HepG2 (cell line): Measurements from ENCODE around the gene OR2F2. TPM values are rescaled to one million over a fixed set of nuclear protein-coding genes. Genes with fewer than 3 reads are reported as not detected.

Source experiments
- ATAC-seq: fragments of 200-7000 bp; cut with Tn5 transposase; 3 replicates; pipeline ENCODE4 v1.9.1; 2020; ENCODE audit warnings: mild to moderate bottlenecking, moderate library complexity
- BruUV-seq: library from RNA; stranded (reverse); fragments of 400-500 nt; replicated peaks from 2 replicates; lab custom pipeline; 2021; lab: Mats Ljungman, UMichigan
- CTCF ChIA-PET: fragments of 300-600 bp; formaldehyde crosslinking; extraction: SDS; loops from one replicate; lab custom pipeline; 2021; ENCODE audit warnings: low total read pairs, inconsistent platforms, low intra/inter-chr PET ratio; lab: Yijun Ruan, JAX
- POLR2A ChIA-PET: fragments of 350-600 bp; sonication (Branson Sonifier 250); formaldehyde crosslinking; loops from one replicate; lab custom pipeline; 2020; ENCODE audit warnings: antibody characterized with exemption, inconsistent platforms; lab: Yijun Ruan, JAX
- DNase-seq: peaks from one replicate; pipeline ENCODE4 v3.0.0-alpha.2; 2015; ENCODE audit warnings: low spot score
- FAIRE-seq: peaks from 3 replicates; lab custom pipeline; 2011; peaks lifted over from hg19 to GRCh38; lab: Jason Lieb, UNC
- H2AFZ ChIP-seq: one replicate; pipeline ENCODE4 v1.6.1; 2011; ENCODE audit warnings: low read length, inconsistent platforms
- H3K27ac ChIP-seq: fragments of 300-600 bp; 3 replicates; pipeline ENCODE4 v1.8.0; 2011; ENCODE audit warnings: mixed run types, mild to moderate bottlenecking, mixed read lengths, low read length, inconsistent platforms; ENCODE audit not compliant: insufficient read depth; ENCODE audit errors: extremely low read length
- H3K27me3 ChIP-seq, 2 experiments: fragments of 200-600 bp in 1 of 2; 2 replicates in 1 of 2; 3 replicates in 1 of 2; pipeline versions ENCODE4 v1.6.0 to v1.8.0; 2011; ENCODE audit warnings: low read length in 2 of 2, mild to moderate bottlenecking in 2 of 2, moderate library complexity in 2 of 2, inconsistent platforms in 1 of 2; ENCODE audit not compliant: insufficient read depth in 2 of 2, control insufficient read depth in 1 of 2
- H3K36me3 ChIP-seq, 2 experiments: fragments of 200-600 bp in 1 of 2; replicated peaks in 1 of 2; 2 replicates in 1 of 2; 3 replicates in 1 of 2; pipeline versions ENCODE4 v1.5.1 to v1.8.0; 2011; ENCODE audit warnings: low read length in 2 of 2, inconsistent platforms in 1 of 2; ENCODE audit not compliant: insufficient read depth in 2 of 2, control insufficient read depth in 1 of 2
- H3K4me1 ChIP-seq: 2 replicates; pipeline ENCODE4 v1.5.1; 2012; ENCODE audit warnings: low read length, inconsistent platforms; ENCODE audit not compliant: insufficient read depth
- H3K4me2 ChIP-seq: 2 replicates; pipeline ENCODE4 v1.6.0; 2011; ENCODE audit warnings: low read depth, low read length, inconsistent platforms
- H3K4me3 ChIP-seq, 3 experiments: fragments of 200-600 bp in 1 of 3; sonication (generic), shearing (Covaris generic) in 1 of 3; replicated peaks in 1 of 3; 2 replicates each; pipeline ENCODE4 v1.5.1; 2011 to 2016; ENCODE audit warnings: low read length in 3 of 3, inconsistent platforms in 2 of 3, low read depth in 2 of 3, mild to moderate bottlenecking in 2 of 3, control low read depth in 1 of 3, mixed read lengths in 1 of 3; ENCODE audit not compliant: insufficient read depth in 1 of 3
- H3K79me2 ChIP-seq: one replicate; pipeline ENCODE4 v1.6.1; 2011; ENCODE audit warnings: low read length, inconsistent platforms; ENCODE audit not compliant: insufficient read depth
- H3K9ac ChIP-seq: 2 replicates; pipeline ENCODE4 v1.6.0; 2011; ENCODE audit warnings: mild to moderate bottlenecking, low read depth, low read length, inconsistent platforms; ENCODE audit not compliant: insufficient read depth
- H3K9me3 ChIP-seq: 2 replicates; pipeline ENCODE4 v1.5.1; 2012; ENCODE audit warnings: mild to moderate bottlenecking, low read length
- H4K20me1 ChIP-seq: 2 replicates; pipeline ENCODE4 v1.6.0; 2011; ENCODE audit warnings: inconsistent platforms, mild to moderate bottlenecking, low read length, moderate library complexity; ENCODE audit not compliant: insufficient read depth
- BCL3 ChIP-seq: sonication (generic); formaldehyde crosslinking; IDR thresholded peaks from 2 replicates; pipeline ENCODE4 v1.5.1; 2020; ENCODE audit warnings: mild to moderate bottlenecking, missing genetic modification reagents, moderate library complexity
- CENPT ChIP-seq: sonication (generic); formaldehyde crosslinking; IDR thresholded peaks from 2 replicates; pipeline ENCODE4 v1.8.0; 2022; ENCODE audit warnings: low read depth, mild to moderate bottlenecking, moderate library complexity, missing genetic modification reagents
- ELF3 ChIP-seq: IDR thresholded peaks from 2 replicates; pipeline ENCODE4 v1.6.1; 2016; ENCODE audit warnings: missing genetic modification reagents, missing compliant biosample characterization
- GLI4 ChIP-seq: sonication (generic); formaldehyde crosslinking; IDR thresholded peaks from 2 replicates; pipeline ENCODE4 v1.5.1; 2020; ENCODE audit warnings: missing genetic modification reagents, mild to moderate bottlenecking, moderate library complexity, borderline replicate concordance
- HCFC1 ChIP-seq: fragments of 150-350 bp; IDR thresholded peaks from 2 replicates; pipeline ENCODE4 v1.6.1; 2014; ENCODE audit warnings: low read depth, low read length
- HDAC6 ChIP-seq: fragments of 200-600 bp; sonication (generic); IDR thresholded peaks from 2 replicates; pipeline ENCODE4 v1.7.0; 2017; ENCODE audit warnings: mild to moderate bottlenecking, antibody characterized with exemption, low read length, low read depth
- HNF4G ChIP-seq, 2 experiments: sonication (generic) in 1 of 2; formaldehyde crosslinking in 1 of 2; IDR thresholded peaks; 2 replicates each; pipeline versions ENCODE4 v1.4.0 to v1.6.1; 2011 to 2020; ENCODE audit warnings: borderline replicate concordance in 2 of 2, low read depth in 2 of 2, mild to moderate bottlenecking in 2 of 2, low read length in 1 of 2, missing genetic modification reagents in 1 of 2, moderate library complexity in 1 of 2
- HNRNPUL1 ChIP-seq: fragments of 200-400 bp; formaldehyde crosslinking; IDR thresholded peaks from 2 replicates; pipeline ENCODE4 v1.6.1; 2017; ENCODE audit warnings: low read depth, mild to moderate bottlenecking, low read length, moderate library complexity
- HOXA9 ChIP-seq: sonication (generic); formaldehyde crosslinking; IDR thresholded peaks from 2 replicates; pipeline ENCODE4 v1.8.1; 2022; ENCODE audit warnings: missing genetic modification reagents, mild to moderate bottlenecking, moderate library complexity, borderline replicate concordance
- KDM4B ChIP-seq: sonication (generic); formaldehyde crosslinking; IDR thresholded peaks from 2 replicates; pipeline ENCODE4 v1.4.0; 2020; ENCODE audit warnings: missing genetic modification reagents
- NCOA5 ChIP-seq: sonication (generic); formaldehyde crosslinking; IDR thresholded peaks from 2 replicates; pipeline ENCODE4 v1.4.0; 2020; ENCODE audit warnings: missing genetic modification reagents
- NR2F1 ChIP-seq, 2 experiments: fragments of 450-650 bp in 1 of 2; formaldehyde crosslinking in 1 of 2; IDR thresholded peaks; 2 replicates each; pipeline versions ENCODE4 v1.5.0 to v1.6.1; 2016 to 2020; ENCODE audit warnings: mild to moderate bottlenecking in 1 of 2, missing compliant biosample characterization in 1 of 2, missing genetic modification reagents in 1 of 2, moderate library complexity in 1 of 2
- NR3C1 ChIP-seq: sonication (generic); formaldehyde crosslinking; IDR thresholded peaks from 2 replicates; pipeline ENCODE4 v1.4.0; 2020; ENCODE audit warnings: missing genetic modification reagents
- POLR2AphosphoS5 ChIP-seq: IDR thresholded peaks from 2 replicates; pipeline ENCODE4 v1.6.1; 2012; ENCODE audit warnings: low read depth, low read length
- RARA ChIP-seq: IDR thresholded peaks from 2 replicates; pipeline ENCODE4 v1.6.1; 2016; ENCODE audit warnings: missing genetic modification reagents, missing compliant biosample characterization
- RNF2 ChIP-seq: fragments of 450-650 bp; conservative IDR thresholded peaks from 2 replicates; pipeline ENCODE4 v1.6.1; 2016; ENCODE audit warnings: low read depth
- ZNF138 ChIP-seq: sonication (generic); formaldehyde crosslinking; IDR thresholded peaks from 2 replicates; pipeline ENCODE4 v1.5.0; 2020; ENCODE audit warnings: mild to moderate bottlenecking, low read depth, missing genetic modification reagents
- ZNF350 ChIP-seq: sonication (generic); formaldehyde crosslinking; IDR thresholded peaks from 2 replicates; pipeline ENCODE4 v1.4.0; 2020; ENCODE audit warnings: mild to moderate bottlenecking, low read depth, missing genetic modification reagents, borderline replicate concordance
- ZNF556 ChIP-seq: sonication (generic); formaldehyde crosslinking; IDR thresholded peaks from 2 replicates; pipeline ENCODE4 v1.4.0; 2020; ENCODE audit warnings: mild to moderate bottlenecking, missing genetic modification reagents, borderline replicate concordance
- ZNF891 ChIP-seq: sonication (generic); formaldehyde crosslinking; IDR thresholded peaks from 2 replicates; pipeline ENCODE4 v1.5.0; 2020; ENCODE audit warnings: mild to moderate bottlenecking, missing genetic modification reagents
- WGBS: methylation state at CpG from one replicate; pipeline ENCODE4 v1.1.6; 2017; ENCODE audit warnings: low lambda C conversion rate; 5-methylcytosine and 5-hydroxymethylcytosine counted together
- in situ Hi-C: cut with HindIII; loops from 2 replicates; pipeline ENCODE4 v1.10.0; 2017; ENCODE audit warnings: low pct_unique_long_range_greater_than_20kb; ENCODE audit not compliant: extremely low pct_ligation_motif_present
- intact Hi-C: fragments of 100-400 bp; cut with micrococcal nuclease; formaldehyde crosslinking; loops from one replicate; pipeline ENCODE4 v1.10.0; 2022; ENCODE audit not compliant: unreplicated experiment
- polyA plus RNA-seq, 8 experiments: library from polyadenylated mRNA; depleted of rRNA in 3 of 8; stranded (reverse) in 7 of 8; unstranded in 1 of 8; fragments of >200 nt; fragmentation: Illumina TruSeq in 4 of 8; extraction: Trizol in 4 of 8; gene quantifications; 2 replicates each; pipeline versions ENCODE4 v1.2.1 to v1.2.3, GENCODE V29; 2011 to 2016; ENCODE audit warnings: low read depth in 4 of 8, missing spikeins in 1 of 8, mixed read lengths in 1 of 8; ENCODE audit not compliant: insufficient read depth in 1 of 8
- total RNA-seq, 5 experiments: library from RNA; depleted of rRNA; stranded (reverse); fragments of >200 nt; fragmentation: Illumina TruSeq; extraction: Trizol; gene quantifications; 2 replicates each; pipeline ENCODE4 v1.2.3, GENCODE V29; 2016; ENCODE audit warnings: low read depth in 1 of 5
- TF ChIP-seq, protein P1 (sequence below): IDR thresholded peaks from 2 replicates; pipeline ENCODE4 v1.6.1; 2016; ENCODE audit warnings: low read depth
- TF ChIP-seq, protein P2 (sequence below): sonication (generic); formaldehyde crosslinking; IDR thresholded peaks from 2 replicates; pipeline ENCODE4 v1.4.0; 2020; ENCODE audit warnings: mild to moderate bottlenecking, missing genetic modification reagents

Gene OR2F2
- total and polyA plus RNA-seq, 2 of the 13 experiments (the other 11 are each of a cell fraction or from before 2014, with no cell fraction given) = 0.13 TPM; not detected in 1

DNA sequence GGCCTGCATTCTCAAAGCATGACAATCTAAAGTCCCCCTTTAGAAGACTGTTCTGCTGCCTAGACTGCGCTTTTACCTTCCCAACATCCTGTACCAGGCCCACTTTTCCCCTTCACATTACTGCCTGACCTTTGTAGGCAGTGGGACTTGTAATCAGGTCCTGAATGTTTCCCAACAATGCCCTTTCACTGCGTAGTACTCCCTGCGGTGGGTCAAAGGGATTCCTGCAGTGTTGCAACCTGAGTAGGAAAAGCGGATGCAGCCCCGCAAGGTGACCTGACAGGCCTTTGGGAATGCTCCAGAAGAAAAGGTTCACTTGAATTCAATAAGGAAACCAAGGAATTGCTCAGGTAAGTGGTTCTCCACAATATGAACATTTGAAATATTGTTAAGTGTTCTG, 28.1 kb upstream of the OR2F2 start:
- peak overlapping the region; percentile 99 for H3K27ac ChIP-seq
- BruUV-seq = no TSS peak
- no peaks in the 10 kb centered on the region for H3K9me3 ChIP-seq
- peak; percentile 83 for ATAC-seq
- H3K4me3 ChIP-seq = peak overlapping the region in 1 of 3 experiments; percentile 14; a peak in 1 of 6 replicates
- WGBS = 2% methylated on average over 5 of the region's 5 CpGs
- peak overlapping the region; percentile 53 for H3K9ac ChIP-seq
- in situ Hi-C loops = loop anchor here (25.0 kb wide), 1 partner anchor 520 kb away; the partner anchor contains the start of gene ZYX
- H3K27me3 ChIP-seq = no peaks in the 10 kb centered on the region
- H4K20me1 ChIP-seq = no peaks in the 10 kb centered on the region
- no peaks in the 10 kb centered on the region for H3K36me3 ChIP-seq
- H3K4me1 ChIP-seq = peaks cover 82% of the 10 kb centered on the region
- FAIRE-seq = peak; percentile 97
- POLR2A ChIA-PET = interaction anchor here (9.4 kb wide), 1 partner anchor 24 kb away, joined by 174 read pairs; no protein-coding TSS in a partner anchor
- H2AFZ ChIP-seq = no peak overlapping the region
- peak overlapping the region; percentile 69 for H3K4me2 ChIP-seq
- peak; percentile 97 for DNase-seq
- H3K79me2 ChIP-seq = no peaks in the 10 kb centered on the region
- intact Hi-C loops = no loop called here
- CTCF ChIA-PET = no interaction called here
- TF ChIP-seq CENPT (CRISPR knock-in tag) (no peak), GLI4 (no peak), ZNF138 (CRISPR knock-in tag) (no peak), HNRNPUL1 (no peak), HCFC1 (no peak), RARA (CRISPR knock-in tag) (peak; percentile 90), HOXA9 (CRISPR knock-in tag) (no peak), NR2F1 (CRISPR knock-in tag; IDR thresholded peaks at IDR 0.05) (peak; percentile 92 to 94), ELF3 (CRISPR knock-in tag) (peak; percentile 88), ZNF556 (CRISPR knock-in tag) (peak; percentile 85; the same call in 1 of the 2 replicates), HNF4G (IDR thresholded peaks at IDR 0.05; ENCODE audit: borderline replicate concordance, low read depth, low read length) (peak; percentile 79), HNF4G (CRISPR knock-in tag; IDR thresholded peaks at IDR 0.05; ENCODE audit: borderline replicate concordance, low read depth) (peak; percentile 75; the same call in 1 of the 2 replicates), ZNF350 (peak; percentile 61; the same call in 1 of the 2 replicates), KDM4B (CRISPR knock-in tag) (peak; percentile 83; the same call in 1 of the 2 replicates), POLR2AphosphoS5 (no peak), BCL3 (CRISPR knock-in tag) (no peak), NR3C1 (CRISPR knock-in tag) (no peak), ZNF891 (CRISPR knock-in tag) (no peak), RNF2 (no peak), HDAC6 (no peak), NCOA5 (CRISPR knock-in tag) (no peak)
- TF ChIP-seq, protein P1, sequence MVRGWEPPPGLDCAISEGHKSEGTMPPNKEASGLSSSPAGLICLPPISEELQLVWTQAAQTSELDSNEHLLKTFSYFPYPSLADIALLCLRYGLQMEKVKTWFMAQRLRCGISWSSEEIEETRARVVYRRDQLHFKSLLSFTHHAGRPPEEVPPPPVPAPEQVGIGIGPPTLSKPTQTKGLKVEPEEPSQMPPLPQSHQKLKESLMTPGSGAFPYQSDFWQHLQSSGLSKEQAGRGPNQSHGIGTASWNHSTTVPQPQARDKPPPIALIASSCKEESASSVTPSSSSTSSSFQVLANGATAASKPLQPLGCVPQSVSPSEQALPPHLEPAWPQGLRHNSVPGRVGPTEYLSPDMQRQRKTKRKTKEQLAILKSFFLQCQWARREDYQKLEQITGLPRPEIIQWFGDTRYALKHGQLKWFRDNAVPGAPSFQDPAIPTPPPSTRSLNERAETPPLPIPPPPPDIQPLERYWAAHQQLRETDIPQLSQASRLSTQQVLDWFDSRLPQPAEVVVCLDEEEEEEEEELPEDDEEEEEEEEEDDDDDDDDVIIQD = peak; percentile 94
- TF ChIP-seq, protein P2, sequence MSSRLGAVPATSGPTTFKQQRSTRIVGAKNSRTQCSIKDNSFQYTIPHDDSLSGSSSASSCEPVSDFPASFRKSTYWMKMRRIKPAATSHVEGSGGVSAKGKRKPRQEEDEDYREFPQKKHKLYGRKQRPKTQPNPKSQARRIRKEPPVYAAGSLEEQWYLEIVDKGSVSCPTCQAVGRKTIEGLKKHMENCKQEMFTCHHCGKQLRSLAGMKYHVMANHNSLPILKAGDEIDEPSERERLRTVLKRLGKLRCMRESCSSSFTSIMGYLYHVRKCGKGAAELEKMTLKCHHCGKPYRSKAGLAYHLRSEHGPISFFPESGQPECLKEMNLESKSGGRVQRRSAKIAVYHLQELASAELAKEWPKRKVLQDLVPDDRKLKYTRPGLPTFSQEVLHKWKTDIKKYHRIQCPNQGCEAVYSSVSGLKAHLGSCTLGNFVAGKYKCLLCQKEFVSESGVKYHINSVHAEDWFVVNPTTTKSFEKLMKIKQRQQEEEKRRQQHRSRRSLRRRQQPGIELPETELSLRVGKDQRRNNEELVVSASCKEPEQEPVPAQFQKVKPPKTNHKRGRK (CRISPR knock-in tag) = no peak
